GM12891 (cell line): ENCODE data around the gene NRGN.

Experiments used
- DNase-seq: peaks from one replicate; pipeline ENCODE4 v3.0.0; 2011; ENCODE audit warnings: low spot score; ENCODE audit not compliant: insufficient read length
- FAIRE-seq: peaks from 2 replicates; lab custom pipeline; 2011; peaks lifted over from hg19 to GRCh38; lab: Jason Lieb, UNC
- PAX5 ChIP-seq: IDR thresholded peaks from 2 replicates; pipeline ENCODE4 v1.6.1; 2011; ENCODE audit warnings: low read length, moderate library complexity, mild to moderate bottlenecking; ENCODE audit not compliant: insufficient read depth, severe bottlenecking
- POLR2A ChIP-seq: IDR thresholded peaks from 2 replicates; pipeline ENCODE4 v1.6.1; 2011; ENCODE audit warnings: low read depth, low read length, control low read depth
- POLR2AphosphoS5 ChIP-seq: IDR thresholded peaks from 2 replicates; pipeline ENCODE4 v1.6.1; 2011; ENCODE audit warnings: low read depth, low read length, control low read depth
- POU2F2 ChIP-seq: IDR thresholded peaks from 2 replicates; pipeline ENCODE4 v1.6.1; 2011; ENCODE audit warnings: low read depth, mild to moderate bottlenecking, control low read depth, low read length, moderate library complexity
- SPI1 ChIP-seq: IDR thresholded peaks from 2 replicates; pipeline ENCODE4 v1.6.1; 2011; ENCODE audit warnings: low read depth, low read length, control low read depth
- TAF1 ChIP-seq: IDR thresholded peaks from 2 replicates; pipeline ENCODE4 v1.6.1; 2011; ENCODE audit warnings: low read depth, low read length, control low read depth

NRGN gene

DNA sequence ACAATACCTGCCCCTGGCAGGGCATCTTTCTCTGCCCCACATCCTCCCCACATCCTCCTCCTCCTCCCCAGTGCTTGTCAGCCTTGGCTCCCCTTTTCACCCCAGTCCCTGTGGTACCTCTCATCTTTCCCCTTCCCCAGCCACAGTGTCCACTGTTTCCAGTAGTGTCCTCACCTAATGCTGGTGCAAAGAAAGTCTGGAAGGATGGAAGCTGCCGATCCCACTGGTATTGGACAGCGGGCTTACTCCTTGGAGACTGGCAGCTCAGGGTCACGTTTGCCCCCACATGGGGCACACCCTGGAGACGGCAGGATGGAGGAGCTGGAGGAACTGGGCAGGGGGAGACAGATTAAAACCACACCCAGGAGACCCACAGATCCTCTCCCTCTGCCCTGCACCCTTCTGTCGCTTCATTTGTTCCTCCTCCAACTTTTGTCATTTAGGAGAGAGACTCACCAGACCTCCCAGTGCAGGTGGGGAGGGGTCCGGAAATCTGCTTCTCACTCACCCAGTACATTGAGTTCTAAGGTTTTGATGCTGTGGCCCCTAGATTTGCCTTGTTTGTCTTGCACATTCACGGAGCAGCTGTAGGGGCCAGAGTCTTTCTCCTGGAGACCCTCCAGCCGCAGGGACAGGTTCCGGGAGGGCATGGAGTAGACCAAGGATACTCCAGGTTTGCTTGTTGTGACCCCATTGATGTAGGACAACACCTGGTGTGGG lies 16.5 kb downstream of the NRGN start:
- FAIRE-seq (peak; percentile 63), DNase-seq (no peak)
- no peak for TF ChIP-seq PAX5

DNA sequence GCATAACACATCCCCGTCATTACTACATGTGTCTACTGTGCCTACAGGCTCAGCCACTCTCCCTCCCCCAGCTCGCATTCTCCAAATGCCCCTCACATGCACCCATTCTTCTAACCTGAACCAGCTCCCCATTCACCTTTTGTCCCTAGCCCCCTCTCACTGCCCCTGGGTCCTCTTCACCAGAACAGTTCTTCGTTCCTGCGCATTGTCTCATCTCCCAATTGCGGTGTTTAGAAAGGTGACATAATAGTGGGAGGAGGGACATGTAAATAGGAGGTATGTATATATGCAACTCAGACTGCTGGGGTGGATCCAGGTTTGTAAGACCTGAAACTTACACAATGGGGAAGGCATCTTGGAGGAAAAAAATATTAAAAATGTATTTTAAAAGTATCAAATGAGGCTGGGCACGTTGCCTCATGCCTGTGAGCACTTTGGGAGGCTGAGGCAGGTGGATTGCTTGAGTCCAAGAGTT lies 17.0 kb downstream of the NRGN start:
- no peak for FAIRE-seq
- no peak for DNase-seq
- no peak for TF ChIP-seq POLR2AphosphoS5
- no peak for TF ChIP-seq PAX5

DNA sequence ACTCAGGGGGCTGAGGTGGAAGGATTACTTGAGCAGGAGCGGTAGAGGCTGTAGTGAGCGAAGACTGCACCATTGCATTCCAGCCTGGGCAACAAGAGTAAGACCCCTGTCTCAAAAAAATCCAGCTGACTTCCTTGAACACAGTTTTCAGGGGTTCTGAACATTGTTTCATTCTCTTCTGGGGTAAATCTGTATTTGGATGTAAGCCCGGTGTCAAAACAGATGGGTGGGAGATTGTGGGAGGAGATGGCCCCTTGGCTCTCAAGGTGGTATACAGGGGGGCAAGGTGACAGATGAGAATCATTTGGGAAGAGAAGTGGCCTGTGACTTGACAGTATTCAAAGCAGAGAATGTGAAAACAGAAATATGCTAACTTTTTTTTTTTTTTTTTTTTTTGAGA lies 17.6 kb downstream of the NRGN start:
- DNase-seq (no peak), FAIRE-seq (no peak)
- TF ChIP-seq TAF1 = no peak
- TF ChIP-seq POLR2AphosphoS5 = no peak
- TF ChIP-seq SPI1 = no peak
- no peak for TF ChIP-seq POLR2A
- TF ChIP-seq PAX5 = no peak
- TF ChIP-seq POU2F2 = no peak

GRCh38 chr11:124758355-124759265 lies 18.9 kb downstream of the NRGN start:
- FAIRE-seq (peak; percentile 96), DNase-seq (peak; percentile 72)
- TF ChIP-seq TAF1 = no peak
- TF ChIP-seq SPI1 = peak; percentile 85
- no peak for TF ChIP-seq PAX5
- peak; percentile 21; the same call in 1 of the 2 replicates for TF ChIP-seq POU2F2
- TF ChIP-seq POLR2AphosphoS5 = no peak
- no peak for TF ChIP-seq POLR2A

- FAIRE-seq (peak; percentile 50), DNase-seq (no peak)
- TF ChIP-seq PAX5 (no peak), TAF1 (no peak), SPI1 (no peak), POLR2A (no peak), POLR2AphosphoS5 (no peak), POU2F2 (no peak)
These were observed 19.8 kb downstream of the NRGN start for GRCh38 chr11:124759266-124760204.

DNA sequence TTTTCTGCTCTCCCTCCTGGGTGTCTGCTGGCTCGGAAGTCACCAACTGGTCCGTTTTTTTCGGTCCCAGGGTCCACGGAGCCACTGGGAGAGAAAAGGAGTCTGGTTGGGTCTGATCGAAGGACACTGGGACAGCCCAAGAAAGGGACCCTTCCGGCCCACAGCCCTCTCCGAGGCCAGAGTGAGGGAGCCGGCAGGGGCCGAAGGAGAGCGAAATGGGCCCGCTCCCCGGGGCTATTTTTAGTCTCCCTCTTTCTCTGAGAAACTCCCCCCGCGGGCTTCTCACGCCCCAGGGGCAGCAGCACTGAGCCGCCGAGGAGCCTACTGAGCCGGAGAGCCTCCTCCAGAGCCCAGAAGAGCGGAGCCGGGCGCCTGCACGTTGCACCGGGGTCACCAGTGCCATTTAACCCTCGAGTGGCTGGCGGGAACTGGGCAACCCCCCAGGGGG lies 20.5 kb downstream of the NRGN start:
- FAIRE-seq = peak; percentile 47
- peak; percentile 59 for DNase-seq
- TF ChIP-seq POU2F2 (no peak), POLR2A (peak; percentile 13; the same call in 1 of the 2 replicates)

DNA sequence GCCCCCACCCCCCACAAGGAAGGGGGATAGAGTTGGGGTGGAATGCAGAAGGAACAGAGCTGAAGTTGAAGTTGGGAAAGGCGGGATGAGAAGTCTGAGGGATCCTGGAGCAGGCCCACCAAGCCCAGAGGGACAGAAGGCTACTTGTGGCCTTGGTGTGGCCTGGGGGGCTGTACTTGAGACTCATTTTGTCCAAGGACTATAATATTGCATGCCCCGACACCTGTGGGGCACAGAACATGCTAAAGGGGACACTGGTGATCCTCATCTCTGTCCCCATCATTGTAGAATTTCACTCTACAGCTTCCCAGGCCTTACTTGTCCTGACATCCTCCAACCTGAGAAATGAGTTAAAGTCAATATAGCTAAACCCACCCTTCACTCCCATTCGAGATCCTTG lies 21.1 kb downstream of the NRGN start:
- FAIRE-seq = peak; percentile 78
- TF ChIP-seq POLR2AphosphoS5 (no peak), POLR2A (no peak), SPI1 (no peak), TAF1 (no peak), PAX5 (no peak), POU2F2 (no peak)

GRCh38 chr11:124761301-124762104 lies 21.8 kb downstream of the NRGN start:
- no peak for FAIRE-seq
- no peak for TF ChIP-seq POLR2A
- no peak for TF ChIP-seq PAX5
- TF ChIP-seq SPI1 = no peak
- TF ChIP-seq POLR2AphosphoS5 = no peak
- TF ChIP-seq POU2F2 = no peak
- no peak for TF ChIP-seq TAF1
- no peak for DNase-seq

More for the DNA sequence above, 21.1 kb downstream of the NRGN start:
- no peak for DNase-seq

DNA sequence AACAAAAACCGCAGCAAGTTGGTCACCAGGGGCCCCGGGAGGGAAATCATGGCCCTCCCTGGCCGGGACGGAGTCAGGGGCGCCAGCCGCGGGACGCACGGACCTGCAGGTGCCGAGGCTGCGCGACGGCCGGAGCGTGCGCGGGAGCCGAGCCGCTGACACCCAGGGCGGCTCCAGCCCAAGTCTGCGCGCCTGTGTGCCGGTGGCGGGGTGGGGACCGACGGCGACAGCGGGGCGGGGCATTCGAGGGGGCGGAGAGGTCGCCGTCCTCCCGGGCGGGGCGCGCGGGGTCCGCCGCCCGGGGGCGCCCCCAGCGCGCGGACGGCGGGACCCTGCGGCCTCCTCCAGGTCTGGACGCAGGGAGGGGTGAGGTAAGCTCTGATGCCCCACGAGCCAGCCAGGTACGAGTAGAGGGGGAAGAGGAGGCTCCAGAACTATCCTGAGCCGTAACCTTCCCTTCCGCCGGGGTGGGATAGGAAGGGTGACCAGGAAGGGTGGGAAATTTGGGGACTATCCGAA lies 22.4 kb downstream of the NRGN start, which contains the start of gene ESAM:
Gene ESAM (minus strand): TSS at position 186 of the 519 bp plus-strand sequence. CDS start 136 bp downstream, at position 50.
- peak; percentile 97 for FAIRE-seq

More for the DNA sequence above, 22.4 kb downstream of the NRGN start, which contains the start of gene ESAM:
- DNase-seq = peak; percentile 84
- TF ChIP-seq POU2F2 = 0 out of 2 replicates have a peak, but pooled peaks have one; percentile 9
- no peak for TF ChIP-seq PAX5
- peak; percentile 81 for TF ChIP-seq POLR2AphosphoS5
- peak; percentile 74 for TF ChIP-seq POLR2A
